ENCODE measurements around the gene ACP2.

GRCh38 chr11:47271961-47272661 lies 23.5 kb upstream of the ACP2 start:
- TF ChIP-seq POLR2AphosphoS5 (IDR thresholded peaks at IDR 0.05) (no peak), CTCF (IDR thresholded peaks at IDR 0.05) (no peak), POLR2A (IDR thresholded peaks at IDR 0.05) (no peak)
